GM10847 (cell line): Measurements from ENCODE around the gene CHPF.

Source experiments
- POLR2A ChIP-seq: IDR thresholded peaks from 2 replicates; pipeline ENCODE4 v1.6.1; 2011; ENCODE audit not compliant: insufficient read length; ENCODE audit errors: extremely low read depth

The CHPF gene

DNA sequence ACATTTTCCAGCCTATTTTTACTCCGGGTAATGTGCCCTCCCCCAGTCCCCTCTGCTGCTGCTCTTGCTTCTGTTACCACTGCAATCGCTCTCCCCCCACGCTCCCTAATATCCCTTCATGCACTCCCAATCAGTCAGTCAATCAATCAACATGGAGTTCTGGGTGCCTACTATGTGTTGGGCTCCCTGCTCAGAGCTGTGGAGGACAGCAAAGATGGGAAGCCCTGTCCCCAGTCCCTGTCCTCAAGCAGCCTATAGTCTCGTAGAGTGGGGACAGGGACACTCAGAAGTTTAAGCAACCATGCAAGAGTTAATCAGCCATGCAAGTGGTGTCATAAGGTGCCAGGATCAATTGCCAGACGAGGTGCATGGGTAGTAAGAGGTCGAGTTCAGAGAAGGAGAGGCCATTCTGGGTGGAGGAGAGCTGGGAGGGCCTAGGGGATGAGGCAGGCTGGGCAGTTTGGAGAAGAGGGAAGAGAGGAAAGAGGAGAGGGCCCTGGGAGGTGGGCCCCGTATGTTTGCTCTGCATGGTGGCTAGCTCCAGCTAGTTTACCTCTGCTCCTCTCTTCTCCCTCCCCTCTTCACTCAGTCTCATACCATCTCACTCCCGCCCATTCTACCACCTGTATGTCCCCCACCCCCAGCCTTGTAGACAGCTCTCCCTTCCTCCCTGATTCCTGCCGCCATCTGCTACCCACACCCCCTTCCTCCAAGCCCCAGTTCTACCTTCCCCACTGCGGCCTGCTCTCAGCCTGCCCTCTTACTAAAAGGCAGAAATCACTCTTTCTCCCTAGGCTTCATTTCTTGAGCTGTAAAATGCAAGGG is 25.4 kb downstream of the CHPF start:
- TF ChIP-seq POLR2A = no peak

DNA sequence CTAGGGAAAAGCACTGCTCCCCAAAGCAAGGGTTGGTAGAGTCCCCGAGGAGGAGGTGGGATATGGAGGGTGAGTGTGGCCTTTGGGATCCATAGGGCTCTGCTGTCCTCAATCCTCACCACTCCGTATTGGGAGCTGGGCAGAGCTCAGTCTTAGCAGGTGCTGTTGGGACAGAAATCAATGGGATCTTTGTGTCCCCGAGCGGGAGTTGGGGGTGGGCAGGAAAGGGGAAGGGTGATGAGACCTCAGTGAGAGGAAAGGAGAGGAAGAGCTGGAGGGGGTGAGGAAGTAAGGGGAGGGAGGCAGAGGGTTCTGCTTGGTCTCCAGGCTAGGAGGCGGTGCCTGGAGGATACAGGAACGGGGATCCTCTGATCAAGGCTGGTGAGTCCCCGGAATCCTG is 26.7 kb downstream of the CHPF start:
- no peak for TF ChIP-seq POLR2A

DNA sequence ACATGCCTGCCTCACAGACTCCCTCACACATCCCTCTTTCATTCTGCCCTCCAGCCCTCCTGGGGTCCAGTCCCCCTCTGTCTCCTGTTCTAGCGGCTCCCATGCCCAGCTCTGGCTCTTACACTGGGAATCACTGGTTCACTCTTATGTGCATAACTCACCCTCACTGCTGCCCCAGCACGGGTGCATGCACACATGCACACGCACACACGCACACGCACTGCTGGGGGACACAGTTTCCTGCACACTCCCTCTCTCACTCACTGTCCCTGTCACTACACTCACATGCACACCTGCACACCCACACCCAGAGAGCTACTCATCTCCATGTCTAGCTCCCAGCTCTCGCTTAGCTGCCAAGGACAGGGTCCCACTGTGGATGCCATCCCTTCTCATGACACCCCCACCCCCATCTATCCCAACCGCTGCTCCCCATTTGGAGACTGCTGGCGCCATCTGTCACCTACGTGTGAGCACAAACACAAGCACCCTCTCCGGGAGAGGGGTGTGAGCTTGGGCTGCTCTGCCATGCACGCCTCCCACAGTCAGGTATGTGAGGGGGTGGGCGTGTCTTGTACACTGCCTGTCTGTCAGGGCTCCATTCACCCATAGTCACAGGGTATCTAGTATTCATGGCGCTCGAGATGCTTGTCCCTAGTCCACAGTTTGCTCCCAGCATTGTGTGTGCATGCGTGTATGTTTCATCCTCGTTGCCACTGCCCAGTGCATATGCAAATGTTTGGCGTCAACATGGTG is 27.6 kb downstream of the CHPF start:
- no peak for TF ChIP-seq POLR2A

DNA sequence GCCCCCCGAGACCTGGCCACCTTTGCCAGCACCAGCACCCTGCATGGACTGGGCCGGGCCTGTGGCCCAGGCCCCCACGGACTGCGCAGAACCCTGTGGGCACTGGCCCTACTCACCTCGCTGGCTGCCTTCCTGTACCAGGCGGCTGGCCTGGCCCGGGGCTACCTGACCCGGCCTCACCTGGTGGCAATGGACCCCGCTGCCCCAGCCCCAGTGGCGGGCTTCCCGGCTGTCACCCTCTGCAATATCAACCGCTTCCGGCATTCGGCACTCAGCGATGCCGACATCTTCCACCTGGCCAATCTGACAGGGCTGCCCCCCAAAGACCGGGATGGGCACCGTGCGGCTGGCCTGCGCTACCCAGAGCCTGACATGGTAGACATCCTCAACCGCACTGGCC is 28.8 kb downstream of the CHPF start:
- no peak for TF ChIP-seq POLR2A

DNA sequence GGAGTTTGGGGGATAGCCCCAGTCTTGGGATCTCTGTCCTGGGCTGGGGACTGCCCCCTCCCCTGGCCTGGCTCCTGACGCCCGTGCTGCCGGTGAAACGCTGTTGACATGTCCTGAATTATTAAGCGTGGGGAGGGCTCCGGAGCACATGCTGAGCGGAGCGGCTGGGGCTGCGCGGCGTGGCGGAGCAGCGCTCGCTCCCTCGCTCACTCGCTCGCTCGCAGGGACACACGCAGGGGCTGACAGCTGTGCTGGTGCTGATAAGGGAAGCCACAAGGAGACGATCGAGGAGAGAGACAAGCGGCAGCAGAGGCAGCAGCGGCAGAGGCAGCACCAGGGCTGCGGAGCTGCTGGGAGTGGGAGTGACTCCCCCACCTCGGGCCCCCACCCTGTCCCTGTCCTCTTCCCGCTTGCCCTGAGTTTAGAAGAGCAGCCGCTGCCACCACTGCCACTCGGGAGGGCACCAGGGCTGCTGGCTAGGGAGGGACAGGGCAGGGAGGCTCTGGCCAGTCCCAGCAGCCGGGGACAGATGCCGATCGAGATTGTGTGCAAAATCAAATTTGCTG is 29.3 kb downstream of the CHPF start, which contains the start of gene ASIC4:
ASIC4 (plus strand) TSS at position 287 of the 566 bp plus-strand sequence; CDS start at position 530, 243 bp downstream.
- TF ChIP-seq POLR2A = no peak

DNA sequence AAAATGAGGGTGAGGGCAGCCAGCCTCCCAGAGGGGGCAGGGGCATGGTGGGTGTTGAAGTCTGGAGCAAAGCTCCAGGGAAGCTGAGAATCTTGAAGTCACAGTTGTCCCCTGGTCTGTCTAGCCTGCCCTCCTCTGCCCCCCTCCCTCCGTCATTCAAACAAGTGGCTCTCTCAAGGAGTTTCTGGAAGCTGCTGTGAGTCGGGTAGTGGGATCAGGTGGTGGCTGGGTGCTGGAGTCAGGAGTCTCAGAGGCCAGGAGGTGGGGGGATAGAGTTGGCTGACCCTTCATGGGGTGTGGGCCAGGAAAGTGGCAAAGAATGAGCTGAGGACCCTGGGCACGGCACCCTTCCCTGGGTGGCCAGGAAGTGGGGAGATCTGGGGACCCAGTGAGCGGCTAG is 29.8 kb downstream of the CHPF start:
- no peak for TF ChIP-seq POLR2A

DNA sequence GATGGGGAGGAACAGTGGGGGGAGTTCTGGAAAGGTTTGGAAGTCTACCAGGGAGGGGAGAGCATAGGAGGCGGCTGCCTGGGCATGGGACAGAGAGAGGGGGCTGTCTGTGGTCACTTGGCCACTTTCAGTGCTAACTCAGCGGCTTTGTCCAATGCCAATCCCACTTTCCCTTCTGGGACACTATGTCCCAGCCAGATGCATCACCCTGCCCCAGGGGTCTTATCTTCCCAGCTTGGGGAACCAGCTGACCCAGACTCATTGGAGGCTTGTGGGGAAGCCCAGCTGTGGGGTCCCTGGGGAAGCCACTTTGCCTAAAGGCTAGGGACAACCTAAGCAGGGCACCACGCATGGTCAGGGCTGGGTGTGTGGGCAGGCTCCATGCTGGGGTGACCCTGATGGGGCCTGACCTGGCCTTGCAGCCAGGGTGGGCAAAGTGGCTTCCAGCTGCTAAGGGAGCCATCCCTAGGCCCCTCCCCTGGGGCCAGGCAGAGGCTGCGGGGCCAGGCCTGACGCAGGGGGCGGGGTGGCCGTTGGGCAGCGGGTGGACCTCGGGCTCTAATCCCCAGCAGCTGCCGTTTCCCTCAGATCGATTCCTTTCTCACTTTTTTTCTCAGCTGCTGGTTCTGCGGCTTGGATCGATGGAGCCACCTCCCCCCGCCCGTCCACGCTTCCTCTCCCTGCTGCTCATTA is 30.9 kb downstream of the CHPF start:
- no peak for TF ChIP-seq POLR2A

DNA sequence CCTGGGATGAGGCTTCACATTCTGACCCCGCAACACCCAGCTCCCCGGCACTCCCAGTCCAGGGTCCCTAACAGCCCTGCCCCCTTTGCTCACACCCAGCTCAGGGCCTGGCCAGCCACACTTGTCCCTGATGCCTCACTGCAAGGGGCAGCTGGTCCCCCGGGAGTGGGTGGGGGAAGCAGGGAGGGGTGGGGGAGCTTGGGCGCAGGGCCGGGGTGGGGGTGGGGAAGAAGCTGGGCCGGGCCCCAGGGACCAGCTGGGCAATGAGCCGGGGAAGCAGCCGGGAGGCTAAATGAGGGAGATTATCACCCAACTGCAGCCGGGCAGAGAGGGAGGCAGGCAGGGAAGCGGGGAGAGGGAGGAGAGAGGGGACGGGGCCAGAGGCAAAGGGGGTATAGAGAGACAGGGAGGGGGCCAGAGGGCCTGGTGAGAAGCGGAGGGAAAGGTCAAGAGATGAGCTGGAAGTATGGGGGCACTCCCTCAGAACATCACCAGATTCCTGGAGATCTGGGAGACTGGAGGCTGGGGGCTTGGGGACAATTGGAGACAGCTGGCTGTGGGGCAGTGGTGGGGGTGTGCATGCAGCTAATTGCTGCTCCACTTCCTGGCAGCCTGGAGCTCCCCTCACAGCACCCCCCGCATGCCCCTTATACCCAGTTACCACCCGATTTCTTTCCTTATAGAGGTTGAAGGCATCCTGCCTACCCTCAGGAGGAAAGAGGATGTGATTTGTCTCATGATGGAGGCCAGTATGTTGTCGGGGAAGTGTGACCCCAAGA is 31.9 kb downstream of the CHPF start:
- TF ChIP-seq POLR2A = no peak

DNA sequence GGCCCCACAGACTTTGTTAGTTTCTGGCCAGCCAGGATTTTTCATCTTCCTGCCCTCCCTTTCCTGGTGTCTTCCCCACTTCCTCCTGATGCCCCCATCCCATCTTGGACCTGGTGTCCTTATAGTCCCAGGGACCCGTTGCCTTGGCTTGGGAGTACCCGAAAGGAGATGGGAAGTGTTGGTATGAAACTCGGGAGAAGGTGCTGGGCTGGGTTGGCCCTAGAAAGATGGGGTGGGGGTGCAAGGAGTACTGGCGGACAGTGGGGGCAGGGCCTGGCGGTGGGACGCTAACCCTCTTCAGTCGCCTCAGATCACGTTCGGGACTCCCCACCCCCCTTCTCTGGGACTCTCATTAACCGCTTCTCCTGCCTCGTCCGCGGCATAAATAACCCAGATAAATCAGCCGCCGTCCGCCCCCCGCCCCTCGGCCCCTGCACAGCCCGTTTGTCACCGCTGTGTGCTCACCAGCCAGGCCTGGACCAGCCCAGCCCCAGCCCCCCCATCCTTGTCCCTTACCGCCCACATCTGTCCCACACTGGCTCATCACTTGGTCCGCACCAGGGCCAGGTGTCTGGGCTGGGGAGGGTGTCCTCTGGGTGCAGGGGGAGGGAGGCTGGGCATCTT is 33.0 kb downstream of the CHPF start:
- no peak for TF ChIP-seq POLR2A

DNA sequence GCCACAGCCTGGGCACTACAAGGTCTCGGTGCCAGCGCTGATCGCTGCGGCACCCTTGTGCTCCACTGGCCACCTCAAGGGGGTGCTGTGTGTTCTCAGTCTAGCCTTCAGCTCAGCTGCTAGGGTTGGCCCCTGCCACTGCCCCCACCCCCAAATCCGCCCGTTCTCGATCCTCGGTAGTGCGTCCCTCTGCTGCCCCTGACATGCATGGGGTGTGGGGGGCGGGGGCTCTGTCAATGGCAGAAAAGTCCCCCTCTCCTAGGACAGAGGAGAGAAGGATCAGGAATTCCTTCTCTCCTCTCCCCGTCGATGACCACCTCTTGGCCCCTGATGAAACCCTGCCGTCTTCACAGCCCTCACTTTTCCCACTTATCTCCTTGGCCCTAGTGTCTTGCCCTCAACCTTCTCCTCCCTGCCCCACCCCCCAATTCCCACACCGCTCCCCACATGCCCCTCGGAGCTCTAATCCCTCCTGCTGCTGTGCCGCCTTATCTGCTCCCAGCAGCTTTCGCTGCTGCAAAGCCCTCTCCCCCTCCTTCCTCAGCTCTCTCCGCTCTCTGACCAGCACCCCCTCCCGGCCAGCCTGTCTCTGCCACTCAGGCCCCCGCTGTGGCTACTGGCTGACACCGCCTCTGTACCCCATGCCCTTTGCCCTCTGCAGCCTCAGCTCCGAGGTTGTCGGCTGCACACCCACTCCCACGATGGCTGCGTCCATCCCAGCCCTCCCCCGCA is 33.7 kb downstream of the CHPF start:
- TF ChIP-seq POLR2A = no peak

DNA sequence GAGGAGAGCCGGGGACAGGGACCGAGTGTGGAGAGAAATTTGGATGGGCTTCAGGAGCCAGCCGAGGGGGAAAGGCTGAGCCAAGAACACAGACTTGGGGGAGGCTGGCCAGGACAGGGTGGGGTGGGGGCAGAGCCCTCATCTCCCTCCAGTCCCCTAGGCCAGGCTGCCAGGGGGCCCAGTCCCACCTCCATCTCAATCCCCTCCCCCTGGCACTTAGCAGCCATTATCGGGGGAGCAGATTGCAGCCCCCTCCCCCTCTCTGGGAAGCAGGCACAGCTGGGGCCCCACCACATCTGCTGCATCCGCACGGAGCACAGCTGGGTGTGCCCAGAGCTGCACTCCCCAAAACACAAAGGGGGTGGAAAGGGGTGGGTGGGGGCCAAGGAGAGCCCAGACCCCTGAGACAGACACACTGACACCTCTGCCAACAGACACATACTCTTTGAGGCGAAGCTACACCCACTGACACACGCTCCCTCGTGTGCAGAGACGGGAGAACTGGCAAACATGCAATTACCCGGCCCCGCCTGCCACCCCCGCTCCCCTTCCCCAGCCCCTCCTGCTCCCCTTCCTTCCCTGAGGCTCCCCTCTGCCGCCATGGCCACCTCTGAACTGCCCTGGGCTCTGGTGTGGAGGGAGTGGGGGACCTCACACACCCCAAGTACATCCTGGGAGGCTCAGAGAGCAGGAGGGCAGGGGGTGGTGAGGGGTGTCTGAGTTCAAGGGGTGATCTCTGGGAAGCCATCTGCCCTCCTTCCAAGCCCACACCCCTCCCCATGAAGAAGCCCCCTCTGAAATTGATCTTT is 34.4 kb downstream of the CHPF start:
- no peak for TF ChIP-seq POLR2A

DNA sequence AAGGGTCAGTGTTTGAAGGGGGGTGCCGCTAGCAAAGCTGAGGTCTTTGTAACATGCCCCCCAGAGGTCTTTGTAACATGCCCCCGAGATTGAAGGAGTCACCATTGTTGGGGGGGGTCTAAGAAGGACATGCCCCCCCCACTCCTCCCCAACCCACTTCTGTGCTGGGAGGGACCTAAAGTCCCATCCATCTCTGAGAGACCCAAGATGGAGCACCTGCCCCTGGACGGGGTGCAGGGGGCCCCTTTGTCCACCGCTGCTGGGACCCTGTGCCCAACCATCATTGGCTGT is 35.2 kb downstream of the CHPF start:
- no peak for TF ChIP-seq POLR2A

DNA sequence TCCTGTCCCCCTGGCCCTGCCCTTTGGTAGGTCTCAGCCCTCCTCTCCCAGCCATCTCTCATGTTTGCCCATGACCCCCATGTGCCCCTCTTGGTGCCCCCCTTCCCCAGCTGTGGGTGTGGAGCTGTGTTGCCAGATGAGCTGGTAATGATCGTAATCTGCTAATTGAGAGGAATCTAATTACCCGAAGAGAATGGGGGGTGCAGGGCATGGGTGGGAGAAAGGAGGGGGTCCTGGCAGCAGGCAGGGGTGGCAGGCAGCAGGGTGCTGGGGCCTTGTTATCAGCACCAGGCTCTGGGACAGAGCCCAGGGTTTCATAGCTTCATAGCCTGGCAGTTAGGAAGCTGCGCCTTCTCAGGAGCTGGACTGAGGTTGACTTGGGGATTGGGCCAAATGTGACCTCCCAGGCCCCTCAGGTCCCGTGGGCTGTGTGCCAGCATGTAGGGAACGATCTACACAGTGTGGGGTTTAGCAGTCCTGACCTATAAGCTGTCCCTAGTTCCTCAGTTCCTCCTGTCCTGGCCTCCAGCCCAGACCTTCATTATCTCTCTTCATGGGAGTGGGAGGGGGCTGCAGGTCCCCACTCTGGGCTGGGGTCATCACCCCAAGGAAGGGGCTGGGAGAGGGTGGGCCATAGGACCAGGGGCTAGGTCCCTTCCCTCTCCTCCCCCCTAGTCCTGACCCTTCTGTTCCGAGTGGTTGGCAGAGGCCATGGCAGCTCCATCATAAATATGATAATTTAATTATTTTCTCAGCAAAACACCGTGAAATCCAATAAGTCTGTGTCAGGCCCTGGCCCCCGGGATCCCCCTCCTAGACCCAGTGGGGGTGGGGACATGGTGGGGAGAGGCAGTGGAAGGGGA is 35.8 kb downstream of the CHPF start:
- no peak for TF ChIP-seq POLR2A
